PC-3 (cell line): Measurements from ENCODE around the gene CSMD2.

ENCODE experiments used
- CTCF ChIP-seq: fragments of 300-600 bp; sonication (generic); conservative IDR thresholded peaks from 2 replicates; pipeline ENCODE4 v1.5.1; 2017; ENCODE audit warnings: antibody characterized with exemption, low read depth, mild to moderate bottlenecking, low read length
- EZH2 ChIP-seq: fragments of 300-600 bp; sonication (generic); IDR thresholded peaks from one replicate; pipeline ENCODE4 v1.6.1; 2017; ENCODE audit warnings: antibody characterized with exemption, mild to moderate bottlenecking, low read length; ENCODE audit not compliant: unreplicated experiment

GRCh38 chr1:33823401-33823800, 341.6 kb downstream of the CSMD2 start:
- TF ChIP-seq CTCF, result no peak
- TF ChIP-seq EZH2, result no peak
